ENCODE results near the gene SGTB.

SGTB gene

GRCh38 chr5:65721720-65722574, at the start of gene SGTB, which contains the start of gene NLN:
Gene SGTB, minus strand, starts transcription at chr5:65722109. Its CDS starts 1,302 bp downstream, at chr5:65720807.
Gene NLN, plus strand, starts transcription at chr5:65722205. Its CDS starts 169 bp downstream, at chr5:65722374.
- H3K9me3 ChIP-seq (ENCODE audit: control insufficient read depth, low read length), result no peaks in the 10 kb centered on the region
- H3K27me3 ChIP-seq (ENCODE audit: control insufficient read depth, insufficient read depth, low read length), result no peaks in the 10 kb centered on the region
- no peaks in the 10 kb centered on the region for H3K4me1 ChIP-seq (ENCODE audit: control insufficient read depth, insufficient read depth, low read length)
- H3K4me3 ChIP-seq (ENCODE audit: low read length), result peak within 1 kb of the TSS; percentile 88
- peak within 1 kb of the TSS; percentile 64 for H3K9ac ChIP-seq (ENCODE audit: low read length)
- H3K36me3 ChIP-seq (ENCODE audit: control insufficient read depth, insufficient read depth, low read length), result no peaks in the 10 kb centered on the region

- Histone ChIP-seq H3K4me3 (ENCODE audit: low read length) (no peak overlapping the region), H3K4me1 (ENCODE audit: control insufficient read depth, insufficient read depth, low read length) (no peaks in the 10 kb centered on the region), H3K9me3 (ENCODE audit: control insufficient read depth, low read length) (no peaks in the 10 kb centered on the region), H3K9ac (ENCODE audit: low read length) (no peak overlapping the region), H3K36me3 (ENCODE audit: control insufficient read depth, insufficient read depth, low read length) (no peaks in the 10 kb centered on the region), H3K27me3 (ENCODE audit: control insufficient read depth, insufficient read depth, low read length) (no peaks in the 10 kb centered on the region)
Observed at GRCh38 chr5:65771266-65771665, 49.4 kb upstream of the SGTB start.

- Histone ChIP-seq H3K27me3 (ENCODE audit: control insufficient read depth, insufficient read depth, low read length) (no peaks in the 10 kb centered on the region), H3K9me3 (ENCODE audit: control insufficient read depth, low read length) (no peaks in the 10 kb centered on the region), H3K9ac (ENCODE audit: low read length) (no peak overlapping the region), H3K36me3 (ENCODE audit: control insufficient read depth, insufficient read depth, low read length) (no peaks in the 10 kb centered on the region), H3K4me3 (ENCODE audit: low read length) (no peak overlapping the region), H3K4me1 (ENCODE audit: control insufficient read depth, insufficient read depth, low read length) (no peaks in the 10 kb centered on the region)
Observed at GRCh38 chr5:65769539-65769938, 47.6 kb upstream of the SGTB start.

- no peak overlapping the region for H3K4me3 ChIP-seq (ENCODE audit: low read length)
- H3K9ac ChIP-seq (ENCODE audit: low read length), result no peak overlapping the region
- no peaks in the 10 kb centered on the region for H3K27me3 ChIP-seq (ENCODE audit: control insufficient read depth, insufficient read depth, low read length)
- no peaks in the 10 kb centered on the region for H3K36me3 ChIP-seq (ENCODE audit: control insufficient read depth, insufficient read depth, low read length)
- H3K4me1 ChIP-seq (ENCODE audit: control insufficient read depth, insufficient read depth, low read length), result no peaks in the 10 kb centered on the region
- H3K9me3 ChIP-seq (ENCODE audit: control insufficient read depth, low read length), result no peaks in the 10 kb centered on the region
Observed at GRCh38 chr5:65768723-65769346, 46.9 kb upstream of the SGTB start.

- Histone ChIP-seq H3K4me3 (ENCODE audit: low read length) (no peak overlapping the region), H3K9ac (ENCODE audit: low read length) (no peak overlapping the region), H3K27me3 (ENCODE audit: control insufficient read depth, insufficient read depth, low read length) (no peaks in the 10 kb centered on the region), H3K4me1 (ENCODE audit: control insufficient read depth, insufficient read depth, low read length) (no peaks in the 10 kb centered on the region), H3K36me3 (ENCODE audit: control insufficient read depth, insufficient read depth, low read length) (no peaks in the 10 kb centered on the region), H3K9me3 (ENCODE audit: control insufficient read depth, low read length) (no peaks in the 10 kb centered on the region)
Observed at GRCh38 chr5:65767565-65767964, 45.7 kb upstream of the SGTB start.

- H3K9ac ChIP-seq (ENCODE audit: low read length), result no peak overlapping the region
- no peaks in the 10 kb centered on the region for H3K4me1 ChIP-seq (ENCODE audit: control insufficient read depth, insufficient read depth, low read length)
- H3K36me3 ChIP-seq (ENCODE audit: control insufficient read depth, insufficient read depth, low read length), result no peaks in the 10 kb centered on the region
- H3K4me3 ChIP-seq (ENCODE audit: low read length), result no peak overlapping the region
- H3K27me3 ChIP-seq (ENCODE audit: control insufficient read depth, insufficient read depth, low read length), result no peaks in the 10 kb centered on the region
- H3K9me3 ChIP-seq (ENCODE audit: control insufficient read depth, low read length), result no peaks in the 10 kb centered on the region
Observed at GRCh38 chr5:65766781-65767180, 44.9 kb upstream of the SGTB start.

- H3K4me1 ChIP-seq (ENCODE audit: control insufficient read depth, insufficient read depth, low read length), result no peaks in the 10 kb centered on the region
- no peak overlapping the region for H3K4me3 ChIP-seq (ENCODE audit: low read length)
Observed at GRCh38 chr5:65766175-65766574, 44.3 kb upstream of the SGTB start.

GRCh38 chr5:65765582-65765981, 43.7 kb upstream of the SGTB start:
- Histone ChIP-seq H3K4me3 (ENCODE audit: low read length) (no peak overlapping the region), H3K9ac (ENCODE audit: low read length) (no peak overlapping the region), H3K27me3 (ENCODE audit: control insufficient read depth, insufficient read depth, low read length) (no peaks in the 10 kb centered on the region), H3K9me3 (ENCODE audit: control insufficient read depth, low read length) (no peaks in the 10 kb centered on the region), H3K36me3 (ENCODE audit: control insufficient read depth, insufficient read depth, low read length) (no peaks in the 10 kb centered on the region), H3K4me1 (ENCODE audit: control insufficient read depth, insufficient read depth, low read length) (no peaks in the 10 kb centered on the region)

More at GRCh38 chr5:65766175-65766574, 44.3 kb upstream of the SGTB start:
- H3K9me3 ChIP-seq (ENCODE audit: control insufficient read depth, low read length), result no peaks in the 10 kb centered on the region
- no peaks in the 10 kb centered on the region for H3K27me3 ChIP-seq (ENCODE audit: control insufficient read depth, insufficient read depth, low read length)
- H3K36me3 ChIP-seq (ENCODE audit: control insufficient read depth, insufficient read depth, low read length), result no peaks in the 10 kb centered on the region
- no peak overlapping the region for H3K9ac ChIP-seq (ENCODE audit: low read length)

- Histone ChIP-seq H3K9ac (ENCODE audit: low read length) (no peak overlapping the region), H3K9me3 (ENCODE audit: control insufficient read depth, low read length) (no peaks in the 10 kb centered on the region), H3K4me3 (ENCODE audit: low read length) (no peak overlapping the region), H3K4me1 (ENCODE audit: control insufficient read depth, insufficient read depth, low read length) (no peaks in the 10 kb centered on the region), H3K36me3 (ENCODE audit: control insufficient read depth, insufficient read depth, low read length) (no peaks in the 10 kb centered on the region), H3K27me3 (ENCODE audit: control insufficient read depth, insufficient read depth, low read length) (no peaks in the 10 kb centered on the region)
Observed at GRCh38 chr5:65762234-65762633, 40.3 kb upstream of the SGTB start.

- Histone ChIP-seq H3K36me3 (ENCODE audit: control insufficient read depth, insufficient read depth, low read length) (no peaks in the 10 kb centered on the region), H3K4me1 (ENCODE audit: control insufficient read depth, insufficient read depth, low read length) (no peaks in the 10 kb centered on the region), H3K9me3 (ENCODE audit: control insufficient read depth, low read length) (no peaks in the 10 kb centered on the region), H3K27me3 (ENCODE audit: control insufficient read depth, insufficient read depth, low read length) (no peaks in the 10 kb centered on the region), H3K9ac (ENCODE audit: low read length) (no peak overlapping the region), H3K4me3 (ENCODE audit: low read length) (no peak overlapping the region)
Observed at GRCh38 chr5:65760504-65761275, 38.8 kb upstream of the SGTB start.

- no peak overlapping the region for H3K9ac ChIP-seq (ENCODE audit: low read length)
Observed at GRCh38 chr5:65758546-65759144, 36.7 kb upstream of the SGTB start.

More at GRCh38 chr5:65758546-65759144, 36.7 kb upstream of the SGTB start:
- Histone ChIP-seq H3K9me3 (ENCODE audit: control insufficient read depth, low read length) (no peaks in the 10 kb centered on the region), H3K4me3 (ENCODE audit: low read length) (no peak overlapping the region), H3K27me3 (ENCODE audit: control insufficient read depth, insufficient read depth, low read length) (no peaks in the 10 kb centered on the region), H3K36me3 (ENCODE audit: control insufficient read depth, insufficient read depth, low read length) (no peaks in the 10 kb centered on the region), H3K4me1 (ENCODE audit: control insufficient read depth, insufficient read depth, low read length) (no peaks in the 10 kb centered on the region)
